Ovary (tissue), 10 donors: ENCODE data around the gene MRPS9. TPM values are rescaled to one million over a fixed set of nuclear protein-coding genes. Genes with fewer than 3 reads are reported as not detected.

Source experiments
- DNase-seq, 5 donors: peaks; one replicate each; pipeline ENCODE4 v3.0.0-alpha.2; 2019 to 2020
- H3K27ac ChIP-seq, 2 donors: fragments of 200-600 bp; one replicate each; pipeline versions ENCODE4 v1.5.1 to v1.8.0; 2019 to 2022
- H3K27me3 ChIP-seq: fragments of 200-600 bp; one replicate; pipeline ENCODE4 v1.8.0; 2022
- H3K36me3 ChIP-seq: fragments of 200-600 bp; sonication (generic); one replicate; pipeline ENCODE4 v1.5.1; 2019
- H3K4me1 ChIP-seq: one replicate; pipeline ENCODE4 v1.8.1; 2013; ENCODE audit warnings: mild to moderate bottlenecking, moderate library complexity; ENCODE audit not compliant: insufficient read depth
- H3K4me3 ChIP-seq: fragments of 200-600 bp; sonication (generic); one replicate; pipeline ENCODE4 v1.5.1; 2017
- H3K9me3 ChIP-seq, 2 donors: fragments of 200-600 bp in 1 of 2; sonication (generic) in 1 of 2; one replicate each; pipeline versions ENCODE4 v1.5.1 to v1.8.1; 2013 to 2019; ENCODE audit warnings: mild to moderate bottlenecking in 1 of 2, moderate library complexity in 1 of 2
- EP300 ChIP-seq: sonication (generic); formaldehyde crosslinking; IDR thresholded peaks from one replicate; pipeline ENCODE4 v1.6.1; 2017; ENCODE audit warnings: antibody characterized with exemption
- POLR2A ChIP-seq: fragments of 450-650 bp; IDR thresholded peaks from one replicate; pipeline ENCODE4 v1.6.1; 2017; ENCODE audit warnings: antibody characterized with exemption, mild to moderate bottlenecking, moderate library complexity
- WGBS, 3 donors: extraction: QIAGEN DNeasy Blood & Tissue Kit in 1 of 3; methylation state at CpG; one replicate each; pipeline versions ENCODE4 v1.1.5 to v1.1.7; 2013 to 2017; 5-methylcytosine and 5-hydroxymethylcytosine counted together
- intact Hi-C, 4 donors: fragments of 100-400 bp; cut with DNase I; formaldehyde crosslinking; loops; one replicate each; pipeline versions ENCODE4 v1.11.0 to v1.15.1; 2022 to 2023
- long read RNA-seq, 3 donors: library from polyadenylated mRNA in 2 of 3; unstranded in 2 of 3; transcript quantifications; one replicate each; pipeline ENCODE4 v2.0.0 and lab custom pipeline, GENCODE V29; 2021 to 2026
- polyA plus RNA-seq, 2 donors: library from polyadenylated mRNA; stranded (reverse); fragments of 200-250 nt in 1 of 2; fragments of 350-450 nt in 1 of 2; fragmentation: Illumina TruSeq in 1 of 2; extraction: RNeasy Lipid Tissue Mini Kit (QIAGEN cat#74804) in 1 of 2; gene quantifications; one replicate each; pipeline ENCODE4 v1.2.3, GENCODE V29; 2013 to 2014
- total RNA-seq, 7 donors: library from RNA; depleted of rRNA in 2 of 7; stranded (reverse); fragments of >200 nt in 2 of 7; fragmentation: NEBNext Ultra II Directional in 3 of 7; extraction: Animal tissue kit (Norgen Biotek cat#: 25700) in 3 of 7; gene quantifications; one replicate each; pipeline versions ENCODE4 v1.1.0 to v1.2.4, GENCODE V29; 2016 to 2023
- TF ChIP-seq, protein P1 (sequence below), 3 donors: fragments of 450-650 bp in 2 of 3; fragments of 200-600 bp in 1 of 3; IDR thresholded peaks; one replicate each; pipeline versions ENCODE4 v1.5.1 to v1.8.0; 2016 to 2022; ENCODE audit warnings: antibody characterized with exemption in 3 of 3, mild to moderate bottlenecking in 1 of 3
- donor health status: DM: no; HTN: no; CAD: no; lungs with moderate emphysema.
- donor health status: DM: no; HTN: no; CAD: no.
- donor health status: Bipolar disorder and iron deficiency.
- donor health status: DM: yes; HTN: yes; CAD: no.
- donor health status: DM: no; HTN: no; CAD: no.
- donor health status: DM: yes; HTN: yes; CAD: no.

Gene MRPS9
- 10 to 100 TPM; 14.7 to 26.9 (median 23.9) TPM for total RNA-seq
- polyA plus RNA-seq = 10 to 100 TPM; 23.0 to 40.9 TPM
- long read RNA-seq, donor 1, transcript MRPS9-201 (11 exons, 1,500 nt) = major isoform, 167 of 187 reads
- long read RNA-seq, donor 1, partial matches to known transcripts = 4 of 187 reads
- long read RNA-seq, donor 1, other reads (novel, unspliced or antisense) = 16 of 187 reads
- long read RNA-seq, donor 2, transcript MRPS9-203 (4 exons, 982 nt) = major isoform, 12 of 24 reads
- long read RNA-seq, donor 2, transcript MRPS9-201 (11 exons, 1,500 nt) = major isoform, 12 of 24 reads
- long read RNA-seq, donor 2, partial matches to known transcripts = 0 of 24 reads
- long read RNA-seq, donor 2, other reads (novel, unspliced or antisense) = 0 of 24 reads
- long read RNA-seq, donor 3, transcript MRPS9-201 (11 exons, 1,500 nt) = major isoform, 39 of 46 reads
- long read RNA-seq, donor 3, partial matches to known transcripts = 2 of 46 reads
- long read RNA-seq, donor 3, other reads (novel, unspliced or antisense) = 5 of 46 reads

DNA sequence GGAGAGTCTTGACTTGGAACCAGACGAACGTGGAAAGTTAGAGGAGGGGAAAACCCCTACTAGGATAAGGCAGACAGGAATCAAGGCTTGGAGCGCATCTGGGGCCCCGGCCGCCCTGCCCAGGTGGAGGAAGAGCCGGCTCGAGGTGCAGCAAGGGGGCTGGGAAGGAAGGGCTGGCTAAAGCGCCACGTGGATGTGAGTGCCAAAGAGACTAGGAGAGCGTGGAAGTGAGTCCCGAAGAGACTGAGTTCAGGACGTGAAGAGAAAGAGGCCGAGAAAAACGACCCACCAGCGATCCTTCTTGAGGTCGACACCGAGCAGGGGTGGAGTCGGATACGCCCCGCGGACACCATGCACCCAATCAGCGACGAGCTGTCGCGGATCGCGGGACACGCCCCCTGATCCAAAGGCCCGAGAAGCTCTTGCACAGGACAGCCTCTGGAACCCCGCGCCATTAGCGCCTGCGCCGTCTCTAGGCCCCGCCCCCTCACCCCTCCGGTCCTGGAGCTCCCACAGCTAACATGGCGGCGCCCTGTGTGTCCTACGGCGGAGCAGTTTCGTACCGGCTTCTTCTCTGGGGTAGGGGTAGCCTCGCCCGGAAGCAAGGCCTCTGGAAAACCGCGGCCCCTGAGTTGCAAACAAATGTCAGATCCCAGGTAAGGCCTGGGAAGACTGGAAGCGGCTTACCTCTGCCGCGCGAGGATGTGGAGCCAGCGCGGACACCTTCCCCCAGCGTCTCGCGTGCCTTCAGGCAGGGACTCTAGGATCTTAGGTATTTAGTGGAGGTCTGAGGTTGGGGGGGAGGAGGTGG is at the start of gene MRPS9:
TSS of gene MRPS9 (plus strand) at position 498 of the 811 bp plus-strand sequence. CDS start at position 522, 24 bp downstream.
- Histone ChIP-seq H3K4me1 (no peaks in the 10 kb centered on the region), H3K27ac (peak within 1 kb of the TSS; percentile 19 to 74), H3K36me3 (no peaks in the 10 kb centered on the region), H3K27me3 (no peaks in the 10 kb centered on the region), H3K4me3 (peak within 1 kb of the TSS; percentile 90), H3K9me3 (no peaks in the 10 kb centered on the region)
- TF ChIP-seq POLR2A (no peak), EP300 (no peak)
- TF ChIP-seq, protein P1, sequence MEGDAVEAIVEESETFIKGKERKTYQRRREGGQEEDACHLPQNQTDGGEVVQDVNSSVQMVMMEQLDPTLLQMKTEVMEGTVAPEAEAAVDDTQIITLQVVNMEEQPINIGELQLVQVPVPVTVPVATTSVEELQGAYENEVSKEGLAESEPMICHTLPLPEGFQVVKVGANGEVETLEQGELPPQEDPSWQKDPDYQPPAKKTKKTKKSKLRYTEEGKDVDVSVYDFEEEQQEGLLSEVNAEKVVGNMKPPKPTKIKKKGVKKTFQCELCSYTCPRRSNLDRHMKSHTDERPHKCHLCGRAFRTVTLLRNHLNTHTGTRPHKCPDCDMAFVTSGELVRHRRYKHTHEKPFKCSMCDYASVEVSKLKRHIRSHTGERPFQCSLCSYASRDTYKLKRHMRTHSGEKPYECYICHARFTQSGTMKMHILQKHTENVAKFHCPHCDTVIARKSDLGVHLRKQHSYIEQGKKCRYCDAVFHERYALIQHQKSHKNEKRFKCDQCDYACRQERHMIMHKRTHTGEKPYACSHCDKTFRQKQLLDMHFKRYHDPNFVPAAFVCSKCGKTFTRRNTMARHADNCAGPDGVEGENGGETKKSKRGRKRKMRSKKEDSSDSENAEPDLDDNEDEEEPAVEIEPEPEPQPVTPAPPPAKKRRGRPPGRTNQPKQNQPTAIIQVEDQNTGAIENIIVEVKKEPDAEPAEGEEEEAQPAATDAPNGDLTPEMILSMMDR (IDR thresholded peaks at IDR 0.05) = no peak
- DNase-seq = peak; percentile 96 to 99 (median 97)
- intact Hi-C loops = no loop called here
- WGBS, 3 donors = 0 to 1% (median 0%) methylated on average over 48 to 55 of the region's 55 CpGs

DNA sequence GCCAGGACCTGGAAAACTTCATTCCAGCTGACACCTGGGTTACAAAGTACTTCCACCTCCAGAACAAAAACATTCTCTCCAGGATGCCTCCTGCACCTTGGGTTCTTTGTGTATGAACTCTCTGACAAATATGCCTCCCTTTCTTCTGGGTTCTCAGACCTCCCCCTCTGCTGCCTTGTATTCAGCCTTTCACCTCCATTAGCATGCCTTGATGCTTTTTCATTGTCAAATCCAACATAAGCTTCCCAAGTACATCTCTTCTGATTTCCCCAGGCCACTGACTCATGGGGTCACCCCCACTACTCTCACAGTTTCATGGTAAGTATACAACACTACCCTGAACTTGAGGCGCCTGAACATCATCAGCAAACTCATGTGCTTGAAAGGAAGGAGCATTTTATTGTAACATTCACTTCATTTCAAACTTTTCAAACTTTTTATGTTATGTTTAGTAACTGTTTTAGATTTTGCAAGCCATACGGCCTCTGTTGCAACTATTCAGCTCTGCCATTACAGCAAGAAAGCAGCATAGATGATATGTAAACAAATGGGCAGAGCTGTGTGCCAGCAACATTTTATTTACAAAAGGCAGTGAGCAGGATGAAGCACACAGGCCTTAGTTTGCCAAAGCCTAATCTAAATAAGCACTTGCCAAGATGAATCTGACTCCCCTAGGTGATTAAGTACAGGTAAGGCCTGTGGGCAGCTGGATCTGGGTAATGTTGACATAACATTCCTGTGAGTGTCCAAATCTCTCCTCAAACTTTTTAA is 32.5 kb upstream of the MRPS9 start:
- intact Hi-C loops = no loop called here

DNA sequence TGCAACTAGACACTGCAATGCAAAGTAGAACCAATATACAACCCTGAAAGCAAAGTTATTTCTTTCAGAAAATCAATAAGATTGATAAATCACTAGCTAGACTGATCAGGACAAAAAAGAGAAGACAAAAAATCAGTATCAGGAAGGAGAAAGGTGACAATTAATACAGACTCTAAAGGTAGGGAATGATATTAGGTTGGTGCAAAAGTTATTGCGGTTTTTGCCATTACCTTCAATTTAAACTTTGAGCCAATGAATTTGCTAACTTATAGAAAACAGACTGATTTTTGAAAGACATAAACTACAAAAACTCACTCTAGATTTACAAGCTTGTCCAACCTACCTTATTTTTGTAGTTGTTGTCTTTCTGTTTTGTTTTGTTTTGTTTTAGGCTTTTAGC is 30.5 kb upstream of the MRPS9 start:
- intact Hi-C loops = no loop called here
- Histone ChIP-seq H3K27ac (no peak overlapping the region), H3K4me1 (no peaks in the 10 kb centered on the region), H3K27me3 (no peaks in the 10 kb centered on the region), H3K9me3 (no peaks in the 10 kb centered on the region), H3K36me3 (no peaks in the 10 kb centered on the region), H3K4me3 (no peak overlapping the region)
- WGBS, 3 donors = 93 to 95% (median 93%) methylated on average over 1 of the region's 1 CpG
- TF ChIP-seq POLR2A (no peak), EP300 (no peak)
- TF ChIP-seq, protein P1 (IDR thresholded peaks at IDR 0.05) = no peak
- no peak for DNase-seq

More for the DNA sequence above, 32.5 kb upstream of the MRPS9 start:
- Histone ChIP-seq H3K36me3 (no peaks in the 10 kb centered on the region), H3K9me3 (no peaks in the 10 kb centered on the region), H3K27me3 (no peaks in the 10 kb centered on the region), H3K27ac (no peak overlapping the region), H3K4me1 (no peaks in the 10 kb centered on the region), H3K4me3 (no peak overlapping the region)
- TF ChIP-seq POLR2A (no peak), EP300 (no peak)
- TF ChIP-seq, protein P1 (IDR thresholded peaks at IDR 0.05) = no peak
- DNase-seq = no peak
- WGBS, 3 donors = 49 to 66% (median 50%) methylated on average over 2 of the region's 2 CpGs

DNA sequence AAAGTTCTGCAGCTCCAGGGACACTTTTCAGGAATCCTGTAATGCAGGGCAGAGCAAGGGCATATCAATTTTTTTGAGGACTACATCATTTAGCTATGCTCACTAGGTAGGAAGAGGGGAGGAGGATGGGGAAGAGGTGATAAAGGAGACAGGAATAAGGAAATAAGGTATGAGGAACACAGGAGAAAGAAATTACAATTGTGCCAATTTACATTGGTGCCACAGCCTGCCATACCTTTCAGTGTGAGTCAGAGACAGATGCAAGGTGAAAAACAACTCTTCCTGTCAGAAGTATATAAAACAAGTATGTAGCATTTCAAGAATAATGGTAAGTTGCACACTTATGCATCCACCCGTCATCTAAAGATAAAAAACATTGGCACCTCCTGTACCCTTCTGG is 5.4 kb upstream of the MRPS9 start:
- Histone ChIP-seq H3K9me3 (no peaks in the 10 kb centered on the region), H3K27me3 (no peaks in the 10 kb centered on the region), H3K4me3 (no peak overlapping the region), H3K27ac (no peak overlapping the region), H3K4me1 (no peaks in the 10 kb centered on the region), H3K36me3 (no peaks in the 10 kb centered on the region)
- no peak for DNase-seq
- WGBS, 3 donors = 79 to 89% (median 85%) methylated on average over 1 of the region's 1 CpG
- TF ChIP-seq POLR2A (no peak), EP300 (no peak)
- TF ChIP-seq, protein P1 (IDR thresholded peaks at IDR 0.05) = no peak
- intact Hi-C loops = no loop called here
